ENCODE data around the gene SLC9A9.

The SLC9A9 gene

DNA sequence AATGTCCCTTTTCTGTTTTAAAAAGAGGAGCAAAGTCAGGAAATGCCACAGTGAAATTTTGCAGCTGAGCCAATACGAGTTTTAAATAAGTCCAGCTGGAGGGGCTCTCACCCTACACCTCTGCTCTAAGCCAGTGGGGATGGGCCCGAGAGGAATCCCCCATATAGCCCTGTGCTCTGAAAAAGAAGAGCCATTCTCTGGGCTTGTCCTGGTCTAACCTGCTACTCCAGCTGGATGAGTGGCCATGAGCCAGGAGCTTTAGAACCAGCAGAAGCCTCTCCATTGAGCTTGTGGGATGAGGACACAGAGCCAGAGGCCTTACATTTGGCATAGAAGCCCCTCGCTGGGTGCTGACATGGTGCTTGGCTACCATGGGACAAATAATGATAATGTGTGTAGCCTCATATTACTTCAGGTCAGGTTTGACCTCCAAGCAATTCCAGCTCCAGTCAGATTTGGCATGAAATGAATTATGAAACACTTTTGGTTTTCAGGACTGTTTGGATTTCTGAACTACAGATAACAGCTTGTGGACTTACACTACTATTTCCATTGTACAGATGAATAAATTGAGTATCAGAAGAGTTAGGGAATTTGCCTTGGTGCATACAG lies 556.3 kb downstream of the SLC9A9 start:
- TF ChIP-seq, protein P1, sequence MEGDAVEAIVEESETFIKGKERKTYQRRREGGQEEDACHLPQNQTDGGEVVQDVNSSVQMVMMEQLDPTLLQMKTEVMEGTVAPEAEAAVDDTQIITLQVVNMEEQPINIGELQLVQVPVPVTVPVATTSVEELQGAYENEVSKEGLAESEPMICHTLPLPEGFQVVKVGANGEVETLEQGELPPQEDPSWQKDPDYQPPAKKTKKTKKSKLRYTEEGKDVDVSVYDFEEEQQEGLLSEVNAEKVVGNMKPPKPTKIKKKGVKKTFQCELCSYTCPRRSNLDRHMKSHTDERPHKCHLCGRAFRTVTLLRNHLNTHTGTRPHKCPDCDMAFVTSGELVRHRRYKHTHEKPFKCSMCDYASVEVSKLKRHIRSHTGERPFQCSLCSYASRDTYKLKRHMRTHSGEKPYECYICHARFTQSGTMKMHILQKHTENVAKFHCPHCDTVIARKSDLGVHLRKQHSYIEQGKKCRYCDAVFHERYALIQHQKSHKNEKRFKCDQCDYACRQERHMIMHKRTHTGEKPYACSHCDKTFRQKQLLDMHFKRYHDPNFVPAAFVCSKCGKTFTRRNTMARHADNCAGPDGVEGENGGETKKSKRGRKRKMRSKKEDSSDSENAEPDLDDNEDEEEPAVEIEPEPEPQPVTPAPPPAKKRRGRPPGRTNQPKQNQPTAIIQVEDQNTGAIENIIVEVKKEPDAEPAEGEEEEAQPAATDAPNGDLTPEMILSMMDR (IDR thresholded peaks at IDR 0.05; ENCODE audit: low read depth, low read length) = no peak
- no peak for TF ChIP-seq EZH2phosphoT487 (IDR thresholded peaks at IDR 0.05; ENCODE audit: low read depth)
- no peaks in the 10 kb centered on the region for H3K27me3 ChIP-seq (ENCODE audit: low read depth, low read length)
- H3K4me2 ChIP-seq (ENCODE audit: low read length) = no peak overlapping the region
- no peak overlapping the region for H3K4me3 ChIP-seq (ENCODE audit: low read length)
- H3K9me3 ChIP-seq (ENCODE audit: insufficient read depth, low read length) = no peaks in the 10 kb centered on the region
- H4K20me1 ChIP-seq (ENCODE audit: insufficient read depth, low read length) = no peaks in the 10 kb centered on the region
- no peak overlapping the region for H3K9ac ChIP-seq (ENCODE audit: low read length)
- no peaks in the 10 kb centered on the region for H3K36me3 ChIP-seq (replicated peaks; ENCODE audit: low read depth, low read length)
- no peak overlapping the region for H2AFZ ChIP-seq (ENCODE audit: low read depth, low read length)
- H3K4me1 ChIP-seq (ENCODE audit: low read length) = peaks cover 5% of the 10 kb centered on the region
- H3K27ac ChIP-seq (ENCODE audit: low read length) = no peak overlapping the region
- no peaks in the 10 kb centered on the region for H3K79me2 ChIP-seq (ENCODE audit: low read length)

DNA sequence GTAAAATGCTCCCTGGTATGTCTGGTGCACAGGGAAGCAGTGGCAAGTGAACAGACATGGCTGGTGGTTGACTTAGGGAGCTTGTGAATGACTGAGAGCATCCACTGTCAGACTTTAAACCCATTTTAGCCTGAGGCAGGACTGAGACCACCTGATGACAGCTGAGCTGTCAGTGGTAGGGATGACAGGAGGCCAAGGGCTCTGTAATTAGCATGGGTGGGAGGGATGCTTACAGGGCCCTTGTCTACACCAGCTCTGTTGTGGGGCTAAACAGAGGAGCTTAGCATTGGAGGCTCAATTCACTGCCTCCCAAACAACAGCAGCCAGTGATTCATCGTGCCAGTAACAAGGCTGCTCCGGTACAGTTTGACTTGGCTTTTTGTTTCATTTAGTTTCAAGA lies 559.3 kb downstream of the SLC9A9 start:
- no peaks in the 10 kb centered on the region for H4K20me1 ChIP-seq (ENCODE audit: insufficient read depth, low read length)
- TF ChIP-seq, protein P1 (IDR thresholded peaks at IDR 0.05; ENCODE audit: low read depth, low read length) = no peak
- no peak for TF ChIP-seq EZH2phosphoT487 (IDR thresholded peaks at IDR 0.05; ENCODE audit: low read depth)
- H3K79me2 ChIP-seq (ENCODE audit: low read length) = no peaks in the 10 kb centered on the region
- no peak overlapping the region for H3K9ac ChIP-seq (ENCODE audit: low read length)
- H3K4me3 ChIP-seq (ENCODE audit: low read length) = no peak overlapping the region
- H3K4me2 ChIP-seq (ENCODE audit: low read length) = no peak overlapping the region
- no peaks in the 10 kb centered on the region for H3K9me3 ChIP-seq (ENCODE audit: insufficient read depth, low read length)
- no peaks in the 10 kb centered on the region for H3K27me3 ChIP-seq (ENCODE audit: low read depth, low read length)
- no peak overlapping the region for H2AFZ ChIP-seq (ENCODE audit: low read depth, low read length)
- H3K4me1 ChIP-seq (ENCODE audit: low read length) = peaks cover 12% of the 10 kb centered on the region
- no peaks in the 10 kb centered on the region for H3K36me3 ChIP-seq (replicated peaks; ENCODE audit: low read depth, low read length)
- H3K27ac ChIP-seq (ENCODE audit: low read length) = no peak overlapping the region

DNA sequence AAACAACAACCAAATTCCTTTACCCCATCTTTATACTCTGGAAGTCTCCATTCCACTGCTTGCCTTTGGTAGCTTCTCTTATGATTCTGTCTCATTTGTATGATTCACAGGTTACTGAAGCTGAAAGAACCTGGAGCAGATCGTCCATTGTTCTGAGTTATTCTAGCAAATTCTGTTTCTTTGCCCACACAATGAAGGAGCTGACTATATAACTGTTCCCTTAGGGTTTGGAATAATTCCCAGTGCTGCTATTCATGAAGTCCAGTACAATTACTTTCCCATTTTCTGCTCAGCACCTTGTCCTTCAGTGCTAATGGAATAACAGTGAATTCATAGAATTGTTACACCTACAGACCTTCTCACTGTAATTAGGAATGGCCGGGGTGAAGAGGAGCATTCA lies 560.9 kb downstream of the SLC9A9 start:
- Histone ChIP-seq H3K4me1 (ENCODE audit: low read length) (peaks cover 12% of the 10 kb centered on the region), H3K36me3 (replicated peaks; ENCODE audit: low read depth, low read length) (no peaks in the 10 kb centered on the region), H3K27me3 (ENCODE audit: low read depth, low read length) (no peaks in the 10 kb centered on the region), H3K9me3 (ENCODE audit: insufficient read depth, low read length) (no peaks in the 10 kb centered on the region), H3K79me2 (ENCODE audit: low read length) (no peaks in the 10 kb centered on the region), H3K9ac (ENCODE audit: low read length) (no peak overlapping the region), H2AFZ (ENCODE audit: low read depth, low read length) (no peak overlapping the region), H3K27ac (ENCODE audit: low read length) (no peak overlapping the region), H3K4me3 (ENCODE audit: low read length) (no peak overlapping the region), H3K4me2 (ENCODE audit: low read length) (no peak overlapping the region), H4K20me1 (ENCODE audit: insufficient read depth, low read length) (no peaks in the 10 kb centered on the region)
- TF ChIP-seq, protein P1 (IDR thresholded peaks at IDR 0.05; ENCODE audit: low read depth, low read length) = no peak
- TF ChIP-seq EZH2phosphoT487 (IDR thresholded peaks at IDR 0.05; ENCODE audit: low read depth) = no peak

DNA sequence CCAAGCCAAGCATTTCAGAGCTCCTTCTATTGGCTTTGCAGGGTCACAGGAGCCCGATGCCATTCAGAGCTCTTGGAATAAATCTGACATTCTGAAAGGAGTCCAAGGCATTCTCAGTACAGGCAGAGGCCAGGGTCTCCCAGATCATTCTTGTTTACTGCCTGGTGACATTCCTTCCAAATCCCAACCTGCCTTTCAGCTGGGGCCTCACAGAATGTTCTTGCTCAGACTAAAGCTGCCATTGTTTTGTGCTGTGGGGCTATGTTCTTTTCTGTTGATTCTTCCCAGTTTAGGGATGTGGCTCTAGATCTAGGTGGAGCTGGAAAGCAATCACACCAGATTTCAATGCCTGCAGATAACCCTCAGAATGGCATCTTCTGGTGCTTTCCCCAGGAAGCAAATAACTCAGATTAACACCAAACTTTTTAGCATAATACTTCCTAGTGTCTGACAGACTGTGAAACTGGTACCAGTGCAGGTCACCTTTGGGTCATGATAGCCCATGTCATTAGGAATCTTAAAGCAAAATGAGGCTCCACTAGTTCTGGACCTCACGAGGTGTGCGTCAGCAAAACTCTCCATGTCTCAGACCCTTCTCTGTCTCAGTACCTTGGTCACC lies 561.8 kb downstream of the SLC9A9 start:
- Histone ChIP-seq H2AFZ (ENCODE audit: low read depth, low read length) (no peak overlapping the region), H3K27me3 (ENCODE audit: low read depth, low read length) (no peaks in the 10 kb centered on the region), H3K4me3 (ENCODE audit: low read length) (no peak overlapping the region), H3K4me2 (ENCODE audit: low read length) (no peak overlapping the region), H3K9ac (ENCODE audit: low read length) (no peak overlapping the region), H4K20me1 (ENCODE audit: insufficient read depth, low read length) (no peaks in the 10 kb centered on the region), H3K4me1 (ENCODE audit: low read length) (peaks cover 12% of the 10 kb centered on the region), H3K36me3 (replicated peaks; ENCODE audit: low read depth, low read length) (no peaks in the 10 kb centered on the region), H3K79me2 (ENCODE audit: low read length) (no peaks in the 10 kb centered on the region), H3K27ac (ENCODE audit: low read length) (no peak overlapping the region), H3K9me3 (ENCODE audit: insufficient read depth, low read length) (no peaks in the 10 kb centered on the region)
- no peak for TF ChIP-seq EZH2phosphoT487 (IDR thresholded peaks at IDR 0.05; ENCODE audit: low read depth)
